Activated naive CD8-positive, alpha-beta T cell (primary cell): ENCODE data around the gene CNTNAP5.

Experiments
- H3K27ac Mint-ChIP-seq: one replicate; pipeline ENCODE4 v1.8.0; 2021; ENCODE audit warnings: mixed read lengths
- H3K27me3 Mint-ChIP-seq: one replicate; pipeline ENCODE4 v1.8.0; 2021; ENCODE audit warnings: mixed read lengths
- H3K36me3 Mint-ChIP-seq: one replicate; pipeline ENCODE4 v1.8.0; 2021; ENCODE audit warnings: mixed read lengths
- H3K4me1 Mint-ChIP-seq: one replicate; pipeline ENCODE4 v1.8.0; 2021; ENCODE audit warnings: low read depth, mixed read lengths
- H3K4me3 Mint-ChIP-seq: one replicate; pipeline ENCODE4 v1.8.0; 2021; ENCODE audit warnings: mild to moderate bottlenecking, mixed read lengths
- H3K9me3 Mint-ChIP-seq: one replicate; pipeline ENCODE4 v1.8.0; 2021; ENCODE audit warnings: low read depth, mixed read lengths

The CNTNAP5 gene

DNA sequence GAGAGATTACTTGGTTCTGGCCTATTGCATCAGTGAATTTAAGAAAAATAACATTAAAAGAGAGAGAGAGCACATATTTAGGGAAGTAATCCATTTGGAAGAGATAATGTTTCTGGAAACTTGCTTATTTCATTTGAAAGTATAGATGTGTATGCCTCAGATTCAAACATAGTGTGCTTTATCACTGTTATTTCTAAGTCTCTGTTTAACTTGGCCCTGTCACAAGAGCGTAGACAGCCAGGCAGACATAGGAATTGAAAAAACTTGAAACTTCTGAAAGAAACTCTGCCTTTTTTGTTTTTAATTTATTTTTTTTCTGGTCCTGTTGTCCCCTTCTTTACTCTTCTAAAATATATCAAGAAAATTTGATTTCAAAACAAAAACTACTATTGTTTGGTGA, 849.1 kb downstream of the CNTNAP5 start:
- H3K9me3 Mint-ChIP-seq = peaks cover 6% of the 10 kb centered on the region
- H3K27me3 Mint-ChIP-seq = no peaks in the 10 kb centered on the region
- H3K36me3 Mint-ChIP-seq = no peaks in the 10 kb centered on the region
- H3K4me3 Mint-ChIP-seq = no peak overlapping the region
- no peaks in the 10 kb centered on the region for H3K4me1 Mint-ChIP-seq
- H3K27ac Mint-ChIP-seq = no peak overlapping the region

GRCh38 chr2:124874676-124875075, 849.6 kb downstream of the CNTNAP5 start:
- H3K4me3 Mint-ChIP-seq = no peak overlapping the region
- H3K36me3 Mint-ChIP-seq = no peaks in the 10 kb centered on the region
- peaks cover 6% of the 10 kb centered on the region for H3K9me3 Mint-ChIP-seq
- no peak overlapping the region for H3K27ac Mint-ChIP-seq
- no peaks in the 10 kb centered on the region for H3K4me1 Mint-ChIP-seq
- H3K27me3 Mint-ChIP-seq = no peaks in the 10 kb centered on the region

DNA sequence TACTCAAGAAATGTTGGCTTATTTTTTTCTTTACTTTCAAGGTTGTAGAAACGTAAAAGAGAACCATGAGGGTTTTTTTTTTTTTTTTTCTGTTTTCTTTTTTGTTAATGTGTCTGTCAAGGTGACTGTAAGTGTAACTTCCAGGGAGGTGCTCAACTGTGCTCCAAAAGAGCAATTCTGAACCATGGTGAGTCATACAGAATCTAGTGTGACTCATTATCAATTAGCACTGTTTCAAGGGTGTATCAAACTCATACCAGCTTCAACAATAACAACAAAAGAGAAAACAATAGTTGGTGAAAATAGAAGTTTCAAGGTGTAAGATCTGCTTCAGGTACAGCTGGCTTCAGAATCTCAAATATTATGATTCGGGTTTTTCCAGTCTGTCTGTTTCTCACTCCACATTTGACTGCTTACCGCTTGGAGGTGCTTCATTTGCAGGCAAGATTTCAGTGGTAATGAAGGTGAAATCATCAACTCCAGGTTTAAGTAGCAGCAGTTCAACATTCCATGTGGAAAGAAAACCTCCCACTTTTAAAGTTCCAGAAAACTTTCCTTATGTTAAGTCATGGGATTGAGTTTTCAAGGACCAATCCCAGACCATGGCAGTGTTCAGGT, 850.6 kb downstream of the CNTNAP5 start:
- Mint-ChIP-seq H3K27me3 (no peaks in the 10 kb centered on the region), H3K36me3 (no peaks in the 10 kb centered on the region), H3K4me3 (no peak overlapping the region)

DNA sequence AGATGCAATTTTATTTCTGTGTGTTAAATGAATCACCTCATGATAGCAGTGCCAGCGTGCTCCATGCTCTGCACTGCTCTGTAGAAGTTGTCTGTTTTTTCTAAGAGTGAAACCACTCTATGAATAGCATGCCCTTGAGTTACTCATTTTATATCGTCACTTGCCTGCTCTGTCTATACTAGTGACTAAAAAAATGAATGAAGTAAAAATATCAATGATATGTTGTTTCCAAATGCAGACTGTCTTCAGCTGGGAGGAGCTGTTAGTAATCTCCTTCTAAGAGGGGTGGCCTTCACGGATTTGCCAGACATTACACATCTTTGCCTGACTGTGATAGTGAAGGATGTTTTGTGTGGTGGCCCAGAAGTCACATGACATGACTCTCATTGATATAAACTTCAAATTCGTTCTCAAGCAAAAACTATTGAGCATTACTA, 852.1 kb downstream of the CNTNAP5 start:
- no peaks in the 10 kb centered on the region for H3K4me1 Mint-ChIP-seq
- peaks cover 6% of the 10 kb centered on the region for H3K9me3 Mint-ChIP-seq
- no peak overlapping the region for H3K4me3 Mint-ChIP-seq
- no peaks in the 10 kb centered on the region for H3K36me3 Mint-ChIP-seq
- H3K27ac Mint-ChIP-seq = no peak overlapping the region
- no peaks in the 10 kb centered on the region for H3K27me3 Mint-ChIP-seq

More for the DNA sequence above, 850.6 kb downstream of the CNTNAP5 start:
- peaks cover 6% of the 10 kb centered on the region for H3K9me3 Mint-ChIP-seq
- H3K4me1 Mint-ChIP-seq = no peaks in the 10 kb centered on the region
- H3K27ac Mint-ChIP-seq = no peak overlapping the region

DNA sequence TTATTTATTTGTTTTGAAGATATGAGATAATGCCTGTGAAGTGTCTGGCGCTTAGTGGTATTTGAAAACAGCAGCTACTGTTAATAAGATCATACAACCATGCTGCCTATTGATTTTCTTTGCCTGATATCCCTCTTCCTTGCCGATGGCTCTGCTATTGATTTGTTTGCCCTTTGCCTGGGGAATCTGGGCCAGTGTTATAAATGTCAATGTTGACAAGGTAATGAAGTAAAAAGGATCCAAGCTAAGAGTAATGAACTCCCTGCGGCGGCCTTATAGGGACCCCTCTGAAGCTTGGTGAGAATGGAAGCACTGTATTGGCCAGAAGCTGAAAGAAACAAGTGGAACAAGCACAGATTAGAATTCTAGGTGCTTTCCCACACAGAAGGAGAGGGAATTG, 854.6 kb downstream of the CNTNAP5 start:
- H3K27me3 Mint-ChIP-seq = no peaks in the 10 kb centered on the region
- H3K36me3 Mint-ChIP-seq = no peaks in the 10 kb centered on the region
- no peaks in the 10 kb centered on the region for H3K4me1 Mint-ChIP-seq
- H3K27ac Mint-ChIP-seq = no peak overlapping the region
- no peak overlapping the region for H3K4me3 Mint-ChIP-seq
- H3K9me3 Mint-ChIP-seq = peaks cover 4% of the 10 kb centered on the region

GRCh38 chr2:124880995-124881394, 855.9 kb downstream of the CNTNAP5 start:
- Mint-ChIP-seq H3K4me3 (no peak overlapping the region), H3K27me3 (no peaks in the 10 kb centered on the region), H3K9me3 (peaks cover 6% of the 10 kb centered on the region), H3K4me1 (no peaks in the 10 kb centered on the region), H3K27ac (no peak overlapping the region), H3K36me3 (no peaks in the 10 kb centered on the region)

DNA sequence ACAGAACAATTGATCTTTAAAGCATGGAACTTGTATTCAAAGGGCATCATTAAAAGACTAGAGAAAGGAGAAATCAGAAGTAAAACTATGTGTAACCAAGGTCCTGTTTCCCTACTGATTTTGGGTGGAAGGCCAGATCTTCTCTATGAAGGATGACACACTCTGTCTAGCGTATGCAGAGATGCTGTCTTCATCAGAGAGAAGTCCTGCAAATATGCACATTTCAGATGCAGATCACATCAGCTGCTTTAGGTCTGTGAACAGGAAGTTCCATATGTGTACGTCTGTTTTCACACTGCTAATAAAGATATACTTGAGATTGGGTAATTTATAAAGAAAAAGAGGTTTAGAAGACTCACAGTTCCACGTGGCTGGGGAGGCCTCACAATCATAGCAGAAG, 857.3 kb downstream of the CNTNAP5 start:
- Mint-ChIP-seq H3K4me3 (no peak overlapping the region), H3K4me1 (no peaks in the 10 kb centered on the region), H3K36me3 (no peaks in the 10 kb centered on the region), H3K27ac (no peak overlapping the region), H3K9me3 (peaks cover 6% of the 10 kb centered on the region), H3K27me3 (no peaks in the 10 kb centered on the region)

DNA sequence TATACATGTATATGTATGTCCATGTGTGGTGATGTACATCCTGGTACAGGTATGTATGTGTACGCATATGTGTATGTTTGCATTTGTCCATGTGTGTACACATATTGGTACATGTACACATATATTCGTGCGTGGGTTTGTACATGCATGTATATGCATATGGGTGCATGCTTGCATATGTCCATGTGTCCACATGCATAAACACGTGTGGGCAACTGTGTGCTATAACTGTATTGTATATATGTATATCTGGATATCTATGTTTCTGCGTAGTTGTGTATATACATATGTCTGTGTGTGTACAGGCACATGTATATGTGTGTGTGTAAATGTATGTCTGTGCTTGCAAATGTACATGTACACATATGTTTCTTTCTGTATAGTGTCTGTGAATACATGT, 858.5 kb downstream of the CNTNAP5 start:
- Mint-ChIP-seq H3K36me3 (no peaks in the 10 kb centered on the region), H3K27me3 (no peaks in the 10 kb centered on the region), H3K27ac (no peak overlapping the region), H3K4me3 (no peak overlapping the region), H3K9me3 (peaks cover 6% of the 10 kb centered on the region), H3K4me1 (no peaks in the 10 kb centered on the region)

DNA sequence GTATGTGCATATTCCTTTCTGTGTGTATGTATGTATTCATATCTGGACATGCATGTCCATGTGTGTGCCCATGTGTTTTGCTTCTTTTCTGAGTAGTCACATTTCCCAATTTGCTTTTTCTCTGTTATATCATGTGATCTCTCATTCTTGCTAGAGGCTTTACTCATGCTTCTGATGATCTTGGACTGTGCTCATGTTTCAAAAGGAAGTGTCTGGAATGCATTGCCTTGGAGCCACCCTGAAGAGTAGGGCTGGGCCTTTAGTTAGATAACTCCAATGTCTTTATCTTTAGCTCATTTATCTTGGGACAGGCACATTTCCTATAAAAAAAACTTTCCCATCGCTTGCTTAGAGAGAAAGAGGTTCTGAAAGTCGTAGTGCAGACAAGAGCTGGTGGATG, 859.2 kb downstream of the CNTNAP5 start:
- Mint-ChIP-seq H3K27me3 (no peaks in the 10 kb centered on the region), H3K9me3 (peaks cover 6% of the 10 kb centered on the region), H3K4me1 (no peaks in the 10 kb centered on the region), H3K4me3 (no peak overlapping the region), H3K36me3 (no peaks in the 10 kb centered on the region), H3K27ac (no peak overlapping the region)

- Mint-ChIP-seq H3K4me1 (no peaks in the 10 kb centered on the region), H3K9me3 (peaks cover 6% of the 10 kb centered on the region), H3K4me3 (no peak overlapping the region), H3K27me3 (no peaks in the 10 kb centered on the region), H3K27ac (no peak overlapping the region), H3K36me3 (no peaks in the 10 kb centered on the region)
Observed at GRCh38 chr2:124886216-124886615, 861.1 kb downstream of the CNTNAP5 start.

- Mint-ChIP-seq H3K4me1 (no peaks in the 10 kb centered on the region), H3K4me3 (no peak overlapping the region), H3K27me3 (no peaks in the 10 kb centered on the region), H3K27ac (no peak overlapping the region), H3K9me3 (peaks cover 4% of the 10 kb centered on the region), H3K36me3 (no peaks in the 10 kb centered on the region)
Observed at GRCh38 chr2:124887466-124887865, 862.4 kb downstream of the CNTNAP5 start.

- H3K4me3 Mint-ChIP-seq = no peak overlapping the region
- H3K27ac Mint-ChIP-seq = no peak overlapping the region
- H3K36me3 Mint-ChIP-seq = no peaks in the 10 kb centered on the region
- H3K9me3 Mint-ChIP-seq = peaks cover 3% of the 10 kb centered on the region
- H3K27me3 Mint-ChIP-seq = no peaks in the 10 kb centered on the region
- no peaks in the 10 kb centered on the region for H3K4me1 Mint-ChIP-seq
Observed at GRCh38 chr2:124888431-124888830, 863.3 kb downstream of the CNTNAP5 start.

DNA sequence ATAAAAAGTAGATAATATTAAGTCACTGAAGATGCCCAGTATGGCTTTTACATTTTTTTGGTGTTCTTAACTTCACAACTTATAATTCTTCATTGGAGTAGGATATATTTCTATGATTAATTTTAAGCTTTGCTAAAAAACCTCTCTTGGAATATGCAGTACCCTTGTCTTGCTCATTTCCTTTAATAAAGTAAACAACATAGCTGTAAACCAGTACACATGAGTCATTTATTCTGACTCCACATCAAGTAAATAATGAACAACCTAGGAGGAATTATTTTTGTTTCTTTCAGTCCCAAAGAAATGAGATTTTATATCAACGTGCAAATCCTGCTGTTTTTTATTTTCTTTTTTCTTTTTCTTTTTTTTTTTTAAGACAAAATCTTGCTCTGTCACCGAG, 869.1 kb downstream of the CNTNAP5 start:
- H3K36me3 Mint-ChIP-seq = no peaks in the 10 kb centered on the region
- H3K4me3 Mint-ChIP-seq = no peak overlapping the region
- H3K9me3 Mint-ChIP-seq = no peaks in the 10 kb centered on the region
- H3K4me1 Mint-ChIP-seq = no peaks in the 10 kb centered on the region
- no peak overlapping the region for H3K27ac Mint-ChIP-seq
- H3K27me3 Mint-ChIP-seq = no peaks in the 10 kb centered on the region

DNA sequence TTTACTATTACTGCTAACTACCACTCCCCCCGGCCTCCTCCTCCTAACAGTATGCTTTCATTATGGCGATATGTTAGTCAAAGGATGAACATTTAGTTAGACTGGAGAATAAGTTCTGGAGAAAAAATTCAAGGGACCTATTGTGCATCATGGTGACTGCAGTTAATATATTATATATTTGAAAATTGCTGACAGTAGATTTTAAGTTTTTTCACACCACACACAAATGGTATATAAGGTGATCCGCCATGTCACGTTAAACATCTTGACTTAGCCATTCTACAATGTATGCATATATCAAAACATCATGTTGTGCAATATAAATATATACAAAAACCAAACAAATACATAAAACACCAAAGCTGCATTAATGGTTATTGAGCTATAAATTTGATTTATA, 873.7 kb downstream of the CNTNAP5 start:
- H3K27me3 Mint-ChIP-seq = no peaks in the 10 kb centered on the region

DNA sequence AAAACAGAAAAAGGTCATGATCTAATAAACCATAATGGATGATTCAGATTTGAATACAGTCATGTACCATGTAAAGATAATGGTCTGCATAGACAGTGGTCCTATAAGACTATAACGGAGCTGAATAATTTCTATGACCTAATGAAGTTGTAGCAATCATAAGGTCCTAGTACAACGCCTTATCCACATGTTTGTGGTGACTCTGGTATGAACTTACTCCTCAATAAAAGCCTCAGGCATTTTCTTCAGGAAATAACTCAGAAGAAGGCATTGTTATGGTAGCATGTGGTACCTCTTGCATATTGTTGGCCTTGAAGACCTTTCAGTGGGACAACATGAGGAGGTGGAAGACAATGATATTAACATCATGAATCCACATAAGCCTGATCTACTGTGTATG, 883.3 kb downstream of the CNTNAP5 start:
- no peaks in the 10 kb centered on the region for H3K27me3 Mint-ChIP-seq
- no peak overlapping the region for H3K4me3 Mint-ChIP-seq
- no peak overlapping the region for H3K27ac Mint-ChIP-seq
- no peaks in the 10 kb centered on the region for H3K9me3 Mint-ChIP-seq
- H3K4me1 Mint-ChIP-seq = no peaks in the 10 kb centered on the region
- no peaks in the 10 kb centered on the region for H3K36me3 Mint-ChIP-seq

More for the DNA sequence above, 873.7 kb downstream of the CNTNAP5 start:
- Mint-ChIP-seq H3K4me1 (no peaks in the 10 kb centered on the region), H3K27ac (no peak overlapping the region), H3K36me3 (no peaks in the 10 kb centered on the region), H3K9me3 (peaks cover 3% of the 10 kb centered on the region), H3K4me3 (no peak overlapping the region)

GRCh38 chr2:124911560-124911959, 886.5 kb downstream of the CNTNAP5 start:
- Mint-ChIP-seq H3K27me3 (no peaks in the 10 kb centered on the region), H3K9me3 (no peaks in the 10 kb centered on the region), H3K27ac (no peak overlapping the region), H3K36me3 (no peaks in the 10 kb centered on the region), H3K4me1 (no peaks in the 10 kb centered on the region), H3K4me3 (no peak overlapping the region)
